HG03060 (cell line): Measurements from ENCODE around the gene PYDC1.
"Not testable (repeated sequence)": the region's sequence is repeated elsewhere in the genome, so short reads cannot be mapped to it uniquely, and the experiment has no call there.

Experiments
- ATAC-seq: cut with Tn5 transposase; IDR thresholded peaks from one replicate; pipeline ENCODE4 v1.9.1; 2021; ENCODE audit warnings: low read depth, moderate number of reproducible peaks; ENCODE audit not compliant: unreplicated experiment

The PYDC1 gene

GRCh38 chr16:31216422-31217135 lies at the start of gene PYDC1:
Gene PYDC1, minus strand, starts transcription at chr16:31217135. Its CDS starts 107 bp downstream, at chr16:31217028.
- ATAC-seq = no peak

GRCh38 chr16:31265329-31266245 lies 48.7 kb upstream of the PYDC1 start:
- peak; percentile 75 for ATAC-seq

- no peak for ATAC-seq
Observed at GRCh38 chr16:31262084-31262483, 45.1 kb upstream of the PYDC1 start.

- no peak for ATAC-seq
Observed at GRCh38 chr16:31260136-31260931, 43.4 kb upstream of the PYDC1 start.

GRCh38 chr16:31258366-31258765 lies 41.4 kb upstream of the PYDC1 start:
- no peak for ATAC-seq

GRCh38 chr16:31256466-31256865 lies 39.5 kb upstream of the PYDC1 start:
- no peak for ATAC-seq

GRCh38 chr16:31253642-31254045 lies 36.7 kb upstream of the PYDC1 start:
- no peak for ATAC-seq

- no peak for ATAC-seq
Observed at GRCh38 chr16:31251435-31251834, 34.5 kb upstream of the PYDC1 start.

GRCh38 chr16:31250782-31251384 lies 33.9 kb upstream of the PYDC1 start:
- ATAC-seq = no peak

GRCh38 chr16:31248344-31248743 lies 31.4 kb upstream of the PYDC1 start:
- ATAC-seq = no peak

GRCh38 chr16:31246296-31246695 lies 29.4 kb upstream of the PYDC1 start:
- ATAC-seq = no peak

- not testable (repeated sequence) for ATAC-seq
Observed at GRCh38 chr16:31245598-31245997, 28.7 kb upstream of the PYDC1 start.

GRCh38 chr16:31243734-31244670 lies 27.1 kb upstream of the PYDC1 start:
- ATAC-seq = no peak

- ATAC-seq = no peak
Observed at GRCh38 chr16:31242206-31242605, 25.3 kb upstream of the PYDC1 start.

- no peak for ATAC-seq
Observed at GRCh38 chr16:31238041-31238440, 21.1 kb upstream of the PYDC1 start.

- no peak for ATAC-seq
Observed at GRCh38 chr16:31229501-31229900, 12.6 kb upstream of the PYDC1 start.

- no peak for ATAC-seq
Observed at GRCh38 chr16:31228206-31228605, 11.3 kb upstream of the PYDC1 start.

GRCh38 chr16:31225193-31225592 lies 8.3 kb upstream of the PYDC1 start:
- no peak for ATAC-seq
